Measurements from ENCODE around the gene HOXD8.

GRCh38 chr2:176092270-176093144 lies 37.0 kb upstream of the HOXD8 start, which contains the start of gene HOXD13:
- TF ChIP-seq CBX3 (IDR thresholded peaks at IDR 0.05; ENCODE audit: borderline replicate concordance, low read depth) = no peak
- TF ChIP-seq, protein P1, sequence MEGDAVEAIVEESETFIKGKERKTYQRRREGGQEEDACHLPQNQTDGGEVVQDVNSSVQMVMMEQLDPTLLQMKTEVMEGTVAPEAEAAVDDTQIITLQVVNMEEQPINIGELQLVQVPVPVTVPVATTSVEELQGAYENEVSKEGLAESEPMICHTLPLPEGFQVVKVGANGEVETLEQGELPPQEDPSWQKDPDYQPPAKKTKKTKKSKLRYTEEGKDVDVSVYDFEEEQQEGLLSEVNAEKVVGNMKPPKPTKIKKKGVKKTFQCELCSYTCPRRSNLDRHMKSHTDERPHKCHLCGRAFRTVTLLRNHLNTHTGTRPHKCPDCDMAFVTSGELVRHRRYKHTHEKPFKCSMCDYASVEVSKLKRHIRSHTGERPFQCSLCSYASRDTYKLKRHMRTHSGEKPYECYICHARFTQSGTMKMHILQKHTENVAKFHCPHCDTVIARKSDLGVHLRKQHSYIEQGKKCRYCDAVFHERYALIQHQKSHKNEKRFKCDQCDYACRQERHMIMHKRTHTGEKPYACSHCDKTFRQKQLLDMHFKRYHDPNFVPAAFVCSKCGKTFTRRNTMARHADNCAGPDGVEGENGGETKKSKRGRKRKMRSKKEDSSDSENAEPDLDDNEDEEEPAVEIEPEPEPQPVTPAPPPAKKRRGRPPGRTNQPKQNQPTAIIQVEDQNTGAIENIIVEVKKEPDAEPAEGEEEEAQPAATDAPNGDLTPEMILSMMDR (IDR thresholded peaks at IDR 0.05 in 2 of 3, conservative IDR thresholded peaks at IDR 0.05 in 1 of 3; ENCODE audit: control insufficient read depth in 2 of 3, extremely low read depth in 1 of 3, insufficient read depth in 1 of 3, low read depth in 3 of 3, low read length in 3 of 3) = no peak
- TF ChIP-seq KAT2A (conservative IDR thresholded peaks at IDR 0.05; ENCODE audit: control insufficient read depth, low read depth, low read length) = no peak
- TF ChIP-seq CEBPB (IDR thresholded peaks at IDR 0.05; ENCODE audit: borderline replicate concordance in 1 of 2, low read depth in 2 of 2, low read length in 2 of 2) = no peak
- TF ChIP-seq TAF1 (IDR thresholded peaks at IDR 0.05; ENCODE audit: borderline replicate concordance, low read depth, low read length) = no peak
- no peak for TF ChIP-seq BRCA1 (IDR thresholded peaks at IDR 0.05; ENCODE audit: low read depth, low read length)
- no peak for TF ChIP-seq MEF2B (IDR thresholded peaks at IDR 0.05; ENCODE audit: partially characterized antibody, poor library complexity, severe bottlenecking)
